GM12878 (cell line): Measurements from ENCODE around the gene ATXN3. TPM values are rescaled to one million over a fixed set of nuclear protein-coding genes. Genes with fewer than 3 reads are reported as not detected.

Experiments used
- ATF3 ChIP-seq: IDR thresholded peaks from 2 replicates; pipeline ENCODE4 v1.6.1; 2011; ENCODE audit warnings: low read depth, mild to moderate bottlenecking, low read length, moderate library complexity, borderline replicate concordance; ENCODE audit errors: extremely low read depth
- BACH1 ChIP-seq: fragments of 450-650 bp; IDR thresholded peaks from 2 replicates; pipeline ENCODE4 v1.6.1; 2017; ENCODE audit warnings: mild to moderate bottlenecking, borderline replicate concordance
- BHLHE40 ChIP-seq, 2 experiments: fragments of 450-650 bp in 1 of 2; IDR thresholded peaks; 2 replicates each; pipeline ENCODE4 v1.6.1; 2011 to 2017; ENCODE audit warnings: low read depth in 2 of 2, borderline replicate concordance in 1 of 2, improper control_type of control experiment in 1 of 2, low read length in 1 of 2, mild to moderate bottlenecking in 1 of 2
- CREB1 ChIP-seq: IDR thresholded peaks from 2 replicates; pipeline ENCODE4 v1.6.1; 2012; ENCODE audit warnings: low read depth, mild to moderate bottlenecking, inconsistent platforms
- CREM ChIP-seq: IDR thresholded peaks from 2 replicates; pipeline ENCODE4 v1.6.1; 2014; ENCODE audit warnings: antibody characterized with exemption, low read depth
- EZH2 ChIP-seq: IDR thresholded peaks from 2 replicates; pipeline ENCODE4 v1.6.1; 2012; ENCODE audit warnings: low read depth, mild to moderate bottlenecking, control low read depth, inconsistent platforms, low read length, borderline replicate concordance; ENCODE audit not compliant: control insufficient read depth
- GATAD2B ChIP-seq: fragments of 450-650 bp; conservative IDR thresholded peaks from 2 replicates; pipeline ENCODE4 v1.6.1; 2017; ENCODE audit warnings: low read depth, mild to moderate bottlenecking, moderate library complexity
- IKZF1 ChIP-seq: fragments of 450-650 bp; conservative IDR thresholded peaks from 2 replicates; pipeline ENCODE4 v1.6.1; 2017; ENCODE audit warnings: antibody characterized with exemption, mild to moderate bottlenecking
- MYC ChIP-seq: IDR thresholded peaks from 2 replicates; pipeline ENCODE4 v1.6.1; 2011; ENCODE audit warnings: mild to moderate bottlenecking, low read length, moderate library complexity, inconsistent platforms; ENCODE audit not compliant: insufficient read depth, insufficient replicate concordance, insufficient read length, severe bottlenecking
- PAX8 ChIP-seq: fragments of 450-650 bp; IDR thresholded peaks from 2 replicates; pipeline ENCODE4 v1.6.1; 2017; ENCODE audit warnings: mild to moderate bottlenecking, moderate library complexity
- PKNOX1 ChIP-seq: fragments of 450-650 bp; IDR thresholded peaks from 2 replicates; pipeline ENCODE4 v1.6.1; 2016; ENCODE audit warnings: mild to moderate bottlenecking
- POLR2A ChIP-seq: IDR thresholded peaks from 2 replicates; pipeline ENCODE4 v1.6.1; 2011; ENCODE audit warnings: low read depth, mild to moderate bottlenecking, low read length
- POLR2AphosphoS2 ChIP-seq: IDR thresholded peaks from 2 replicates; pipeline ENCODE4 v1.6.1; 2011; ENCODE audit warnings: low read depth, mild to moderate bottlenecking, low read length, improper control_type of control experiment, moderate library complexity
- POU2F2 ChIP-seq: IDR thresholded peaks from 3 replicates; pipeline ENCODE4 v1.6.1; 2011; ENCODE audit warnings: low read depth, mild to moderate bottlenecking, low read length, borderline replicate concordance
- SMARCA5 ChIP-seq: fragments of 450-650 bp; IDR thresholded peaks from 2 replicates; pipeline ENCODE4 v1.6.1; 2017; ENCODE audit warnings: mild to moderate bottlenecking
- SP1 ChIP-seq: IDR thresholded peaks from one replicate; pipeline ENCODE4 v1.6.1; 2011; ENCODE audit warnings: low read depth, low read length
- SREBF1 ChIP-seq: IDR thresholded peaks from 2 replicates; pipeline ENCODE4 v1.6.1; 2012; ENCODE audit warnings: mild to moderate bottlenecking, low read length
- YY1 ChIP-seq: IDR thresholded peaks from 2 replicates; pipeline ENCODE4 v1.6.1; 2011; ENCODE audit warnings: low read depth, mild to moderate bottlenecking, low read length
- ZNF207 ChIP-seq: fragments of 450-650 bp; IDR thresholded peaks from 2 replicates; pipeline ENCODE4 v1.6.1; 2014; ENCODE audit warnings: antibody characterized with exemption, mild to moderate bottlenecking, borderline replicate concordance
- ZNF274 ChIP-seq: IDR thresholded peaks from one replicate; pipeline ENCODE4 v1.8.0; 2011; ENCODE audit not compliant: insufficient read length, insufficient read depth
- ZNF592 ChIP-seq: fragments of 450-650 bp; IDR thresholded peaks from 2 replicates; pipeline ENCODE4 v1.6.1; 2017; ENCODE audit warnings: mild to moderate bottlenecking, moderate library complexity
- polyA plus RNA-seq, 11 experiments: library from polyadenylated mRNA; depleted of rRNA in 4 of 11; unstranded in 6 of 11; stranded (reverse) in 5 of 11; fragments of >200 nt; fragmentation: Nextera tagmentation in 4 of 11; fragmentation: Illumina TruSeq in 1 of 11; extraction: Ambion mirVana in 4 of 11; extraction: Trizol in 1 of 11; gene quantifications; 1 replicate in 1 of 11; 2 replicates in 10 of 11; pipeline versions ENCODE4 v1.2.1 to v1.2.3, GENCODE V29; 2011 to 2016; ENCODE audit warnings: inconsistent platforms in 2 of 11, missing spikeins in 2 of 11, low read depth in 1 of 11
- total RNA-seq, 4 experiments: library from RNA; depleted of rRNA in 3 of 4; stranded (reverse); fragments of >200 nt in 3 of 4; fragmentation: Illumina TruSeq in 1 of 4; extraction: Trizol in 1 of 4; gene quantifications; 2 replicates each; pipeline versions ENCODE4 v1.2.1 to v1.2.3, GENCODE V29; 2013 to 2021
- TF ChIP-seq, protein P1 (sequence below): fragments of 450-650 bp; IDR thresholded peaks from 2 replicates; pipeline ENCODE4 v1.6.1; 2017; ENCODE audit warnings: low read depth, mild to moderate bottlenecking, moderate library complexity

ATXN3 gene
- total and polyA plus RNA-seq, 10 of the 15 experiments (the other 5 are each of a cell fraction or from before 2014, with no cell fraction given) = 15.1 to 27.3 (median 19.2) TPM

- TF ChIP-seq CREB1 (0 out of 2 replicates have a peak, but pooled peaks have one; percentile 63), YY1 (peak; percentile 87), ZNF207 (peak; percentile 28; the same call in 1 of the 2 replicates), CREM (peak; percentile 56; the same call in 1 of the 2 replicates), ZNF274 (no peak), PAX8 (no peak), POLR2AphosphoS2 (no peak; the same call in 1 of the 2 replicates), EZH2 (no peak), IKZF1 (peak; percentile 78), BHLHE40 (IDR thresholded peaks at IDR 0.05; ENCODE audit: borderline replicate concordance in 1 of 2, low read depth in 2 of 2, low read length in 1 of 2) (peak; percentile 84 to 87), MYC (no peak), SMARCA5 (0 out of 2 replicates have a peak, but pooled peaks have one; percentile 45), ATF3 (peak; percentile 93), POLR2A (peak; percentile 86), BACH1 (peak; percentile 61; the same call in 1 of the 2 replicates), POU2F2 (0 out of 3 replicates have a peak, but pooled peaks have one; percentile 4), PKNOX1 (no peak), SP1 (peak; percentile 43), ZNF592 (0 out of 2 replicates have a peak, but pooled peaks have one; percentile 20), SREBF1 (no peak), GATAD2B (peak; percentile 76)
- TF ChIP-seq, protein P1, sequence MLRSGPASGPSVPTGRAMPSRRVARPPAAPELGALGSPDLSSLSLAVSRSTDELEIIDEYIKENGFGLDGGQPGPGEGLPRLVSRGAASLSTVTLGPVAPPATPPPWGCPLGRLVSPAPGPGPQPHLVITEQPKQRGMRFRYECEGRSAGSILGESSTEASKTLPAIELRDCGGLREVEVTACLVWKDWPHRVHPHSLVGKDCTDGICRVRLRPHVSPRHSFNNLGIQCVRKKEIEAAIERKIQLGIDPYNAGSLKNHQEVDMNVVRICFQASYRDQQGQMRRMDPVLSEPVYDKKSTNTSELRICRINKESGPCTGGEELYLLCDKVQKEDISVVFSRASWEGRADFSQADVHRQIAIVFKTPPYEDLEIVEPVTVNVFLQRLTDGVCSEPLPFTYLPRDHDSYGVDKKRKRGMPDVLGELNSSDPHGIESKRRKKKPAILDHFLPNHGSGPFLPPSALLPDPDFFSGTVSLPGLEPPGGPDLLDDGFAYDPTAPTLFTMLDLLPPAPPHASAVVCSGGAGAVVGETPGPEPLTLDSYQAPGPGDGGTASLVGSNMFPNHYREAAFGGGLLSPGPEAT = 0 out of 2 replicates have a peak, but pooled peaks have one; percentile 19
Measured at GRCh38 chr14:92106143-92106926, at the start of gene ATXN3 (continued).
